Stimulated activated CD8-positive, alpha-beta memory T cell treated with anti-CD3 and anti-CD28 coated beads, Interleukin-7, amount 100 ng/mL, for 48 hours (primary cell): ENCODE results near the gene LHFPL6.
"Not testable (repeated sequence)": the region's sequence is repeated elsewhere in the genome, so short reads cannot be mapped to it uniquely, and the experiment has no call there.

Experiments used
- DNase-seq, 2 donors: peaks; one replicate each; pipeline ENCODE4 v3.0.0-alpha.2; 2020; ENCODE audit warnings: low read depth in 1 of 2; ENCODE audit errors: extremely low read depth in 1 of 2

LHFPL6 gene

DNA sequence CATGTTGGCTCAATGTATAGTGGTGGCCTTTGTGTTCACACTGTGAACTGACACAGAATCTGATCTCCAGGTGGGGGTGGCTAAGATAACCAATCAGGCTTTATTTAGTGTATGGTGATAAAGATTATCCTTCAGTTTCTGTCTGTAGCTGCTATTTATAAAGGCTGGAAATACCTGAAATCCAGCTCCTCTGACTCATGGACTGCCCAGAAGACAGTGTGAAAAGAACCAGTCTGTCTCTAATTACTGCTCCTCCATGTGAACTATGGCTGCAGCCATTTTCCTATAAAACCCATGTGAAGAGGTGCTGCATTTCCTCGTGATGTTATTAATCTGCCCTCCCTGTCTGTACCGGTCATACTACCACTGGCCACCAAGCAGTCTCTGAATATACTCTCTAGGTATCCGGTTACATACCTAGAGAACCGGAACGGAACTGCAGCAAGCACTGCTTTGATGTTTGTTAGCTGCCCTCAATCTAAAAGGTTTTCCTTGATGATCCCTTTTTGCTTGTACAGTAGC is 238.0 kb downstream of the LHFPL6 start:
- DNase-seq: no peak

GRCh38 chr13:39363382-39363772 is 239.6 kb downstream of the LHFPL6 start:
- DNase-seq: no peak

DNA sequence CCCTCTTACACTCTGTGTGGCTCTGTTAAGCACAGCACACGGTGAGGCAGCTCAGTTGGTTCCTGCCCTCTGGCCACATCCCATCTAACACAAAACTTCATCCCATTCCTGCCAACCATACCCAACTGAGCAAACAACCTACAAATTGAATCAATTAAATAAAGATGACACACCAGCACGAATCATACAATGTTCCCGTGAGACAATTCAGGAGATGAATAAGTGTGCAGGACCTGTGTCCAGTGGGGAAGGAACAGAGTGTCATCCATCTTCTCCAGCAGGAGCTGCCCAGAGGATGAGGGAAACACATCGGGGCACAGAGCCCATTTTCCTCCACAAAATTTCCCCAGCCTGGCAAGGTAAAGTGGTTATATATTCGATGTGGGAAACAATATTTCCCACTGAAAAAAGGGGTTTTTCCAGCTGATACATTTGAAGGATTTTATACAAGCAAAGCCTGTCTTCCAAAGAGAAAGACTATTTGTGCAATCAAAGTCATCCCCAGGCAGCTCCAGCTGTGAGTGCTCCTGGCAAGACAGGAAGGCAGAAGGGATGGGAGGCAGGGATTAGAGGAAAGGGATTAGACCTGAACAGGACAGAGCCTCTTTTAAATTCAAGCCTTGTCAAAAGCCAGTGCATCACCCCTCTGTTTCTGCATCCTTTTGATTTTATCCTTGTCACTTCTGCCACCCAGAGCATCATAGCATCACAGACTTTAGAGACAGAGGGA is 240.2 kb downstream of the LHFPL6 start:
- no peak for DNase-seq

- DNase-seq: no peak
These were observed 249.0 kb downstream of the LHFPL6 start for GRCh38 chr13:39353988-39354387.

- no peak for DNase-seq
These were observed 252.5 kb downstream of the LHFPL6 start for GRCh38 chr13:39350461-39350881.

DNA sequence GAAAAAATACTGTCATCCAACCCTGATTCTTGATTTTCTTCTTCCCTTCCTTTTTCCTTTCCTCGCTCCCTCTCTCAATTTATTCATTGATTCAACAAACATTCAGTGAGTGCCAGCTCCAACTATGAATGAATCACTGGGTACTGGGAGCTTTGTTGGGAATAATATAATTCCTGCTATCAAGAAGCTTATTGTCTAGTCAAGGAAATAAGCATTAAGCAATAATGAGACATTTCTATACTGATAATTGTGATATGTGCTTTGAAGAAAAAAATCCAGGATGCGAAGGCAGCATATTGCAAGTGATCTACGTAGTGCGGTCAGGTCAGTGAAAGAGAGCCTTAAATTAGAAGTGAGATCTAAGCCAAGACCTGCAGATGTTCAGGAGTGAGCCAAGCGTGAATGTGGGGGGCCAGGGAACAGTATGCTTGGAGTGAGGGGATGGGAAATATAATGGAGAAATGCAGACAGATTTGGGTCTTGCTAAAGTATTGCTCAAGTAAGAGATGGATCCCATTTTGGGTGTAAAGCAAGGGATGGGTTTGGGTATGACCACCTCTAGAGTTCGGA is 253.5 kb downstream of the LHFPL6 start:
- no peak for DNase-seq

DNA sequence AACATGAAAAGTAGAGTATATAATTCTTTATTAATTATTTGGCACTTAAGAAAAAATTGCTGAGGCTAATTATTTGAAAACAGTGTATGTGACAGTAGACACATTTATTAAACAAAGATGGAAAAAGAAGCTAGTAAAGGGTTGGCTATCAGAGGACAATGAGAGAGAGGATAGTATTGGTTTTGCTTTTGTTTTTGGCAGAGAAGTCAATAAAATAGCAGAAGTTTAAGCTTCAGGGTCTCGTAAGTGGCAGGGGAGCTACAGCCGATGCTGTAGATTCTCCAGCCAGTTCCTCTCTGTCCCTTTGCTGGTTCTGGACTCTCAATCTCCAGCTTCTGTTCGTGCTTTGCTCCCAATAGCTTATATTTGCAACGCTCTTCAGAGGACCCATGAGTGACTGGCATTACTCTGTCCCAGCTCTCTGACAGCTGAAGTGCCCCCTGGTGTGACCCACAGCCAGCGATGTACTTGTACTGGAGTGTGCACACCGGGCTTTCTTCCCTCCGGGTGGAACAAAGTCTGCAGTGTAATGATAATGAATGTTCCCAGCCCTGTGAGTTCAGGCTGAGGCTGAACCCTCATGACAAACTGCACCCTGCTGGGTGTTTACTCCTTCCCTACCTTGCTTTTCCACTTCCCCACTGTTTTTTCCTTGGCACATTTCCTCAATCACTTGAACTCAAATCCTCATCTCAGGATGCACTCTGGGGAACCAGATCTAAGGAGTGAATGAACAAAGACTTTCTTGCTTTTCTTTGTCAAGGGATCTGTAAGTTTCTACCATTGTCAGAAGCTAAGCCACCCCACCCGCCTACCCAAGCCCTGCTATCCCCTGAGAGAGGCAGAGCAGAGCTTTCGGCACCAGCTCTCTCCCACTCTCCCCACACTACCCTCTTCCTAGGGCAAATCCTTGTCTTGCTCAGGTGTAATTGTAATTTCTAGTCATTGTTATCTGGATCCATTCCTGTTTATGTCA is 254.8 kb downstream of the LHFPL6 start:
- DNase-seq: no peak

DNA sequence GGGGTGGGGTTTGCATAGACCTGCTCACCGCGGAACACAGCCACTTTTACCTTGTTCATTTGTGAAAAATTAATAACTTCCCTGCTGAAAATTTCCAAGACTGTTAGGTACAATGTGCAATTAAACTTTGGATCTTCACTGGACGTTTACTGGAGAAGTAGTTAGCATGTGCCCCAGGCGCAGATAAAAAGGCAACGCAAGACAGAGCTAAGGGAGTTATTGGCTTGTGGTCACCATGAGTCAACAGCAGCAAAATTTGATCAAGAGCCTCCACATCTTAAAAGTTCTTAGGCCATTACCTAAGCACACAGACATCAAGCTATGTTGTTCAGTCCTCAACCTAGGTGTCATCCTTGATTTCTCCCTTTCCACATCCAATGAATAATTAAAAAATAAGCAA is 257.0 kb downstream of the LHFPL6 start:
- no peak for DNase-seq

- DNase-seq: no peak
These were observed 261.7 kb downstream of the LHFPL6 start for GRCh38 chr13:39341251-39341650.

- DNase-seq: not testable (repeated sequence)
These were observed 264.9 kb downstream of the LHFPL6 start for GRCh38 chr13:39338114-39338513.

GRCh38 chr13:39336937-39337336 is 266.1 kb downstream of the LHFPL6 start:
- DNase-seq: no peak

DNA sequence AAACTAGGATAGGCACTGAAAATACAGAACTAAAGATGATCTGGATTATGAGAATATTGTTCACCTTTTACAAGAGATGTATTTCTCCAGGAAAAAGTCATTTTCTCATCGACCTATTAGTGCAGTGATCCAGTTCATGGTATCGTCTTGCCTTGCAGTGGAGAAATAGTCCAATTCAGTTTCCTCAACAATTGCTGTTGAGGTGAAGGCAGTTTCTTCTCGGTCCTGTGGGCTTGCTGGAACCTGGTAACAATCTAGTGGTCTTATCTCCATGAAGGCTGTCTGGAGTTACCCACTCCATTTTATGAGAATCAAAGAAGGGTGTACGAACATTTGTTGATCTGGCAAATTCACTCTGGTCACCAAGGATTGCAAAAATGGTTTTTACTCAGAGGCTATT is 266.8 kb downstream of the LHFPL6 start:
- DNase-seq: no peak

DNA sequence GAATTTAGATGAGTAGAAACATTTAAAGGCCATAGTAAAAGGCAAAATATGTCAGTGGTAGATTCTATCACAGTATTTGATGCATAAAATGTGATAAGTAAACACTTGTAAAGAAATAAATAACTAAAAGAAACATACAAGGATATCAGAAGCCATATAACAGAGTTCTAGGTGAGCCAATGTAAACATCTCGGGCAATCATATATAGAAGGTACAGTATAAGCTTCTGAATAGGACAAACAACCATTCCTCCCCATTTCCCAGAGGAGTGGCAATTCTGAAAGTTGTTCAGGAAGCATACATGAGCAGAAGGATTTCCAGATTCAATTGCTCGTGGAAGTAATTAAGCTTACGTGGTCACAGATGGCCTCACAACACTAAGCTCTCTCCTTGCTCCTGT is 267.3 kb downstream of the LHFPL6 start:
- no peak for DNase-seq

DNA sequence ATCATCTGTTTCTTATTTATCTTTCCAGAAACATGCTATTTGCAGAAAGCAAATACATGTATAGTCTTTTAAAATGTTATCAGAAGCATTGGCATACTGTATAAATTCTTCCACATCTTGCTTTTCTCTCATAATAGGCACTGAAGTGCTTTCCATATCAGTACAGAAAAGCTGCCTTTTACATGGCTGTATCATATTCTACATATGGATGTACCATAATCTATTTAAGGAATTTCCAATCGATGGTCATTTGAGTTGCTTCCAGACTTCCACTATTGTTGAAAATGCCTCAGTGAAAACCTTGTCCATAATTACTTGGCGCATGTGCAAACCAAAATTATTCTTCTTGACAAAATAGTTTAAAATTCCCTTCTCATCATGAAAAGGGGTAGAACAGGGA is 272.5 kb downstream of the LHFPL6 start:
- no peak for DNase-seq

GRCh38 chr13:39329182-39329639 is 273.8 kb downstream of the LHFPL6 start:
- DNase-seq: no peak

DNA sequence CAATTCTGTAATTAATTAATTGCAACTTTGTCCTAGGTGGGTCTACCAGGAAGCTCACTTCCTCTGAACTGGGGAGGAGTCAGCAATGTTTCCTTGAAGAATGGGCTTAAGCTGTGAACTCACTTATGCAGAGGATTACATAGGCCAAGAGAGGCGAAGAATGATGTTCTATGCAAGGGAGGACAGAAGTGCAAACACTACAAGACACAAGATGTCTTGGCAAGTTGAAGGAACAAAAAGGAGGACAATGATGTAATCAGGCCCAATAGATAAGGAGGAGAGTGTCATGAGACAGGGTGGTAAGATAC is 275.9 kb downstream of the LHFPL6 start:
- DNase-seq: no peak

GRCh38 chr13:39326469-39327171 is 276.4 kb downstream of the LHFPL6 start:
- no peak for DNase-seq

DNA sequence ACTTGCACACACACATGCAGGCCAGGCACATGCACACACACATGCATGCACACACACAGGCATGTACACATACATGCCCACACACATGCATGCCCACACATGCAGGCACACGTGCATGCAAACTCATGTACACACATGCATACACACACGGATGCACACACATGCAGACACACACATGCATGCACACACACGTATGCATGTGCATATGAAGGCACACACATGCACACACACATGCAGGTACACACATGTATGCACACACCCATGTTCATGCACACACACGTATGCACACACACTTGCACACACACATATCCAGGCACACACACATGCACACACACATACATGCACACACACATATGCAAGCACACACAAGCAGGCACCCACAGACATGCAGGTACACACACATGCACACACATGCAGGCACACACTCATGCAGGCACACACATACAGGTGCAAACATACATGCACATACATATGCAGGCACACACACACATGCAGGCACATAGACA is 278.1 kb downstream of the LHFPL6 start:
- DNase-seq: no peak

DNA sequence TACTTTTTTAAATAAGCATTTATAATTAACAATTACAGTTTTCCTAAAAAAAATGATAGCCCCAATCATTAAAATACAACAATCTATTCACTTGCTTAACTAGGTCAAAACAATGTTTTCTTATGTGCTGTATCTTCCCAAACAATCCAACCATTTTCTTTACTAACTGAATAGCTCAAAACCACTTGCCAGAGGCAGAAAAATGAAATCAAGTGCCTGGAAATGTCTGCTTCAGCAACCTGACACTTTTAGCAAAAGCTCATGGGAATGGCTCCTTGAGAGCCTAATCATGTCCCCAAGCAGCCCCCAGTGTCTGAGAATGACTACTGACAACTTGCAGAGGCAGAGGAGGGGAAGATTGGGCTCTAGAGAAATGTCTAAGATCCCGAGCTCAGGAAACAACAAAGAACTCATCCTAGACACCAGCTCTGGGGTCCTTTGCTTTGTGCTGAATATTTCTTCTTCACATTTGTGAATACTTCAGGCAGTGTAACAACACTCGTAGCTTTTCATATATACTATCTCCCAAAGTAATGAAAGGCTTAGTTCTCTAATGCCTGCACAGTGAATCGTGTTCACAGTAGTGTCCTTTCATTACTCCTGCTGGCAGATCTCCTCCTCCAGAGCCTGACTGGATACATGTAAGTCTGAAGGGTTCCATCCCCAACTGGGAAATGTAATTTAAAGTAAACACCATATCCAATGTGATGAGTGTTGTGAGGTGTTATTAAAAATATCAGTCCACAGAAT is 280.0 kb downstream of the LHFPL6 start:
- no peak for DNase-seq

DNA sequence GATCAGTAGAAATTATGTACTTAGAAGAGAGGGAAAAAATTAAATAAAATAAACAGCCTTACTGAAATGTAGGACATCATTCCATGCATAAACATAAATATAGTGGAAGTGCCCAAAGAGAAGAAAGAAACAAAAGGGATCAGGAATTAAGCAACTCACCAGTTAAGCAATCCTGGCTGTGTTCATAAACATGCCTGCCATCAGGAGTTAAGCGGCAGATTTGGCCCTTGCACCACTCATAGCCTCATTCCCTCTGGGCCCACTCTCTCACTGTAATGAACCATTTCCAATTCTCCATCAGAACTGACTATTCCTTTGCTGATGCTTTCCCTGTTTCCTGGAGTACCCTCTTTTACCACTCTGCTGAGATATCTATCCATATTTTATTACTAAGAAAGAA is 281.4 kb downstream of the LHFPL6 start:
- no peak for DNase-seq
